ENCODE data around the gene TAMALIN.
A peak's percentile ranks its signal among the peaks of the same experiment; 100 is the strongest.

TAMALIN gene

DNA sequence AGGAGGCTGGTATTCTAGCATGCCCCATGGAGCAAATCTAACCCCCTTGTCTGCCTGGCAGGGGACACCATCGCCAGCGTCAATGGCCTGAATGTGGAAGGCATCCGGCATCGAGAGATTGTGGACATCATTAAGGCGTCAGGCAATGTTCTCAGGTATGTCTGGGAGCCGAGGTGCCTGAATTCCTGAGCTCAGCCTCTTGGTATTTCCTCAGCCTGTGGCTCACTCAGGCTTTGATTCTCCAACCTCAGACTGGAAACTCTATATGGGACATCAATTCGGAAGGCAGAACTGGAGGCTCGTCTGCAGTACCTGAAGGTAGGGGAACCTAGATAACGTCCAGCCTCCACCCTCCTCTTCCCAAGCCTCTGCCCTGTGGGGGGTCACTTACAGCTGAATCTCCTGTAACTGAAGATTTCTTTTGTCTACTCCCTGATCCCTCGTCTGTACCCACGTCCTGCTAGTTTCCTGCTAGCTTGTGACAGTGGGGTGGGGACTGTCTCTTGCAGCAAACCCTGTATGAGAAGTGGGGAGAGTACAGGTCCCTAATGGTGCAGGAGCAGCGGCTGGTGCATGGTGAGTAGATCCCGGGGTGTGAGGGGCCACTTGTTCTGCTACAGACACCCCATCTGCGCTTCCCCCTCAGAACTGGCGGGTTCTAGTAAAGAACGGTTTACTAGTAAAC lies 7.0 kb downstream of the TAMALIN start:
- Histone ChIP-seq H4K20me1 (ENCODE audit: insufficient read depth, low read length, poor library complexity, severe bottlenecking) (no peaks in the 10 kb centered on the region), H3K9ac (ENCODE audit: low read depth, low read length, poor library complexity, severe bottlenecking) (peak overlapping the region; percentile 20), H2AFZ (ENCODE audit: low read length) (no peak overlapping the region)

DNA sequence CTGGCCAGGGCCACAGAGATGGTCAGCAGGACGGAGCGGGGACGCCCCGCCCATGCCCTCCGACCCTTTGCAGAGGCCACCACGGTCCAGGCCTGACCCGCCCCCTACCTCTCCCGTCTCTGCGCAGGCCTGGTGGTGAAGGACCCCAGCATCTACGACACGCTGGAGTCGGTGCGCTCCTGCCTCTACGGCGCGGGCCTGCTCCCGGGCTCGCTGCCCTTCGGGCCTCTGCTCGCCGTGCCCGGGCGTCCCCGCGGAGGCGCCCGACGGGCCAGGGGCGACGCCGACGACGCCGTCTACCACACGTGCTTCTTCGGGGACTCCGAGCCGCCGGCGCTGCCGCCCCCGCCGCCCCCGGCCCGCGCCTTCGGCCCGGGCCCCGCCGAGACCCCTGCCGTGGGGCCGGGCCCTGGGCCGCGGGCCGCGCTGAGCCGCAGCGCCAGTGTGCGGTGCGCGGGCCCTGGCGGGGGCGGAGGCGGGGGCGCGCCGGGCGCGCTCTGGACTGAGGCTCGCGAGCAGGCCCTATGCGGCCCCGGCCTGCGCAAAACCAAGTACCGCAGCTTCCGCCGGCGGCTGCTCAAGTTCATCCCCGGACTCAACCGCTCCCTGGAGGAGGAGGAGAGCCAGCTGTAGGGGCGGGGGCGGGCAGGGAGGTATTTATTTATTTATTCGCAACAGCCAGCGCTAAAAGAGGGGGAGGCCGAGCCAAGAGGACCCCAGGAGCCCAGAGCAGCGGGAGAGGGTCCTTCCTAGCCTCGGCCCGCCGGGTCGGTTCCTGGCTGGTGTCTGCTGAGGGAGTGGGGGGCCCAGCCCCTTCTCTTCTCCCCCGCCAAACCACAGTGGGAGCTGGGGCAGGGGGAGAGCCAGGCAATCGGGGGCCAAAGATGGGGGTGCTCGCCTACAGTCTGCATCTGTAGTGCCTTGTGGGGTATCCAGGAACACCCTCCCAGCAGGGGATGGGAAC lies 8.1 kb downstream of the TAMALIN start:
- H3K9me2 ChIP-seq (replicated peaks; ENCODE audit: low read depth, low read length), result no peaks in the 10 kb centered on the region
- peak overlapping the region; percentile 48 for H3K4me2 ChIP-seq (ENCODE audit: low read depth, low read length, poor library complexity, severe bottlenecking)
- H3K4me1 ChIP-seq (ENCODE audit: insufficient read depth, low read length, poor library complexity, severe bottlenecking), result peaks cover 23% of the 10 kb centered on the region
- H3K79me2 ChIP-seq (ENCODE audit: insufficient read depth, low read length), result no peaks in the 10 kb centered on the region
- no peaks in the 10 kb centered on the region for H3K27me3 ChIP-seq (ENCODE audit: insufficient read depth, low read length, poor library complexity, severe bottlenecking)
- H3K36me3 ChIP-seq (ENCODE audit: insufficient read depth, low read length), result no peaks in the 10 kb centered on the region
- H3K9ac ChIP-seq (ENCODE audit: low read depth, low read length, poor library complexity, severe bottlenecking), result peak overlapping the region; percentile 54
- H2AFZ ChIP-seq (ENCODE audit: low read length), result no peak overlapping the region
- H3K9me3 ChIP-seq (ENCODE audit: insufficient read depth, low read depth, low read length), result no peaks in the 10 kb centered on the region
- H4K20me1 ChIP-seq (ENCODE audit: insufficient read depth, low read length, poor library complexity, severe bottlenecking), result no peaks in the 10 kb centered on the region
- H3F3A ChIP-seq (ENCODE audit: low read depth), result no peaks in the 10 kb centered on the region
- H3K4me3 ChIP-seq (ENCODE audit: low read length, poor library complexity, severe bottlenecking), result no peak overlapping the region
- TF ChIP-seq, protein P1, sequence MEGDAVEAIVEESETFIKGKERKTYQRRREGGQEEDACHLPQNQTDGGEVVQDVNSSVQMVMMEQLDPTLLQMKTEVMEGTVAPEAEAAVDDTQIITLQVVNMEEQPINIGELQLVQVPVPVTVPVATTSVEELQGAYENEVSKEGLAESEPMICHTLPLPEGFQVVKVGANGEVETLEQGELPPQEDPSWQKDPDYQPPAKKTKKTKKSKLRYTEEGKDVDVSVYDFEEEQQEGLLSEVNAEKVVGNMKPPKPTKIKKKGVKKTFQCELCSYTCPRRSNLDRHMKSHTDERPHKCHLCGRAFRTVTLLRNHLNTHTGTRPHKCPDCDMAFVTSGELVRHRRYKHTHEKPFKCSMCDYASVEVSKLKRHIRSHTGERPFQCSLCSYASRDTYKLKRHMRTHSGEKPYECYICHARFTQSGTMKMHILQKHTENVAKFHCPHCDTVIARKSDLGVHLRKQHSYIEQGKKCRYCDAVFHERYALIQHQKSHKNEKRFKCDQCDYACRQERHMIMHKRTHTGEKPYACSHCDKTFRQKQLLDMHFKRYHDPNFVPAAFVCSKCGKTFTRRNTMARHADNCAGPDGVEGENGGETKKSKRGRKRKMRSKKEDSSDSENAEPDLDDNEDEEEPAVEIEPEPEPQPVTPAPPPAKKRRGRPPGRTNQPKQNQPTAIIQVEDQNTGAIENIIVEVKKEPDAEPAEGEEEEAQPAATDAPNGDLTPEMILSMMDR (conservative IDR thresholded peaks at IDR 0.05; ENCODE audit: low read length), result no peak
- no peak for TF ChIP-seq EZH2phosphoT487 (IDR thresholded peaks at IDR 0.05; ENCODE audit: borderline replicate concordance)

More for the DNA sequence above, 7.0 kb downstream of the TAMALIN start:
- no peaks in the 10 kb centered on the region for H3K79me2 ChIP-seq (ENCODE audit: insufficient read depth, low read length)
- no peaks in the 10 kb centered on the region for H3F3A ChIP-seq (ENCODE audit: low read depth)
- peaks cover 24% of the 10 kb centered on the region for H3K4me1 ChIP-seq (ENCODE audit: insufficient read depth, low read length, poor library complexity, severe bottlenecking)
- H3K36me3 ChIP-seq (ENCODE audit: insufficient read depth, low read length), result no peaks in the 10 kb centered on the region
- no peaks in the 10 kb centered on the region for H3K27me3 ChIP-seq (ENCODE audit: insufficient read depth, low read length, poor library complexity, severe bottlenecking)
- no peak overlapping the region for H3K4me2 ChIP-seq (ENCODE audit: low read depth, low read length, poor library complexity, severe bottlenecking)
- TF ChIP-seq, protein P1 (conservative IDR thresholded peaks at IDR 0.05; ENCODE audit: low read length), result no peak
- TF ChIP-seq EZH2phosphoT487 (IDR thresholded peaks at IDR 0.05; ENCODE audit: borderline replicate concordance), result no peak
- no peaks in the 10 kb centered on the region for H3K9me3 ChIP-seq (ENCODE audit: insufficient read depth, low read depth, low read length)
- H3K9me2 ChIP-seq (replicated peaks; ENCODE audit: low read depth, low read length), result no peaks in the 10 kb centered on the region
- no peak overlapping the region for H3K4me3 ChIP-seq (ENCODE audit: low read length, poor library complexity, severe bottlenecking)

DNA sequence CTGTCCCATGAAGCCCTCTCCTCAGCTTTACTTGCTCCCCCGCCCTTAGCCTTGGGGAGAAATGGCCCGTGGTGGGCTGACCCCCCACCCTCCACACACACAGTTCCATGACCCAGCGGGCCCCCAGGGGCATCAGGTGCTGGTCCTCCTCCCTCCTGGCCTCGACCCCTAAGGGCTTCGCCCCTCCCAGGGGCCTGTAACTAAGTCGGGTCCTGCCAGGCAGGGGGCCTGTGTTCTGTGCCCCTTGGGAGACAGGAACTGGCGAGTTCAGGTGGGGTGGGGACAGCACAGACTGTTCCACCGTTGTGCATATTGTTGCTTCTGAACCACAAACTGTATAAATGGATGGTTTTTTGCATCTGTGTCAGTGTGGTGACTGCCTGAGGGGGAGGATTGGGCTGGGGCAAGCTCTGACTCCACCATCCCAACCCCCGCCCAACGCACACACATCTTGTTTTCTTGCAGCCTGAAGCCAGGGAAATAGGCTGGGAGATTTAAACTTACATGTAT lies 8.8 kb downstream of the TAMALIN start:
- Histone ChIP-seq H2AFZ (ENCODE audit: low read length) (no peak overlapping the region), H4K20me1 (ENCODE audit: insufficient read depth, low read length, poor library complexity, severe bottlenecking) (no peaks in the 10 kb centered on the region), H3K4me2 (ENCODE audit: low read depth, low read length, poor library complexity, severe bottlenecking) (peak overlapping the region; percentile 48), H3K9me3 (ENCODE audit: insufficient read depth, low read depth, low read length) (no peaks in the 10 kb centered on the region), H3K36me3 (ENCODE audit: insufficient read depth, low read length) (no peaks in the 10 kb centered on the region), H3K9ac (ENCODE audit: low read depth, low read length, poor library complexity, severe bottlenecking) (peak overlapping the region; percentile 54), H3F3A (ENCODE audit: low read depth) (no peaks in the 10 kb centered on the region), H3K4me3 (ENCODE audit: low read length, poor library complexity, severe bottlenecking) (peak overlapping the region; percentile 3), H3K9me2 (replicated peaks; ENCODE audit: low read depth, low read length) (no peaks in the 10 kb centered on the region), H3K4me1 (ENCODE audit: insufficient read depth, low read length, poor library complexity, severe bottlenecking) (peaks cover 23% of the 10 kb centered on the region), H3K79me2 (ENCODE audit: insufficient read depth, low read length) (no peaks in the 10 kb centered on the region), H3K27me3 (ENCODE audit: insufficient read depth, low read length, poor library complexity, severe bottlenecking) (no peaks in the 10 kb centered on the region)
- TF ChIP-seq, protein P1 (conservative IDR thresholded peaks at IDR 0.05; ENCODE audit: low read length), result no peak
- TF ChIP-seq EZH2phosphoT487 (IDR thresholded peaks at IDR 0.05; ENCODE audit: borderline replicate concordance), result no peak
